Measurements from ENCODE around the gene CHCHD6.

The CHCHD6 gene

GRCh38 chr3:126951561-126951960 is 247.5 kb downstream of the CHCHD6 start:
- Histone ChIP-seq H3K4me2 (ENCODE audit: low read depth, low read length, poor library complexity, severe bottlenecking) (no peak overlapping the region), H3K27ac (ENCODE audit: low read depth, low read length) (no peak overlapping the region), H3K4me3 (ENCODE audit: insufficient read depth, low read length, poor library complexity, severe bottlenecking) (no peak overlapping the region), H3K79me2 (ENCODE audit: insufficient read depth, low read length) (no peaks in the 10 kb centered on the region), H3K9ac (ENCODE audit: low read length) (no peak overlapping the region), H3K9me3 (ENCODE audit: insufficient read depth, low read length) (no peaks in the 10 kb centered on the region), H2AFZ (ENCODE audit: low read depth, low read length, severe bottlenecking) (no peak overlapping the region), H4K20me1 (ENCODE audit: low read depth, low read length) (no peaks in the 10 kb centered on the region), H3F3A (ENCODE audit: insufficient read depth) (no peaks in the 10 kb centered on the region), H3K27me3 (ENCODE audit: low read length) (no peaks in the 10 kb centered on the region), H3K36me3 (ENCODE audit: low read length) (no peaks in the 10 kb centered on the region), H3K9me2 (replicated peaks; ENCODE audit: insufficient read depth, low read length) (no peaks in the 10 kb centered on the region)
- no peak for TF ChIP-seq EZH2phosphoT487 (conservative IDR thresholded peaks at IDR 0.05; ENCODE audit: low read length)
- TF ChIP-seq CTCF (IDR thresholded peaks at IDR 0.05; ENCODE audit: insufficient read depth, low read length, poor library complexity, severe bottlenecking): no peak

- Histone ChIP-seq H3K27ac (ENCODE audit: low read depth, low read length) (no peak overlapping the region), H3K27me3 (ENCODE audit: low read length) (no peaks in the 10 kb centered on the region)
Observed at GRCh38 chr3:126952261-126952982, 248.4 kb downstream of the CHCHD6 start.

GRCh38 chr3:126952983-126953660 is 249.1 kb downstream of the CHCHD6 start:
- no peak overlapping the region for H3K4me2 ChIP-seq (ENCODE audit: low read depth, low read length, poor library complexity, severe bottlenecking)
- no peaks in the 10 kb centered on the region for H3K27me3 ChIP-seq (ENCODE audit: low read length)
- no peaks in the 10 kb centered on the region for H3K9me2 ChIP-seq (replicated peaks; ENCODE audit: insufficient read depth, low read length)
- no peaks in the 10 kb centered on the region for H3K36me3 ChIP-seq (ENCODE audit: low read length)
- no peak overlapping the region for H3K27ac ChIP-seq (ENCODE audit: low read depth, low read length)
- TF ChIP-seq EZH2phosphoT487 (conservative IDR thresholded peaks at IDR 0.05; ENCODE audit: low read length): no peak
- TF ChIP-seq CTCF (IDR thresholded peaks at IDR 0.05; ENCODE audit: insufficient read depth, low read length, poor library complexity, severe bottlenecking): no peak
- H4K20me1 ChIP-seq (ENCODE audit: low read depth, low read length): no peaks in the 10 kb centered on the region
- no peak overlapping the region for H3K4me3 ChIP-seq (ENCODE audit: insufficient read depth, low read length, poor library complexity, severe bottlenecking)
- no peaks in the 10 kb centered on the region for H3K9me3 ChIP-seq (ENCODE audit: insufficient read depth, low read length)
- no peaks in the 10 kb centered on the region for H3K79me2 ChIP-seq (ENCODE audit: insufficient read depth, low read length)
- H3K9ac ChIP-seq (ENCODE audit: low read length): no peak overlapping the region
- no peaks in the 10 kb centered on the region for H3F3A ChIP-seq (ENCODE audit: insufficient read depth)
- no peak overlapping the region for H2AFZ ChIP-seq (ENCODE audit: low read depth, low read length, severe bottlenecking)

More at GRCh38 chr3:126952261-126952982, 248.4 kb downstream of the CHCHD6 start:
- Histone ChIP-seq H3K9ac (ENCODE audit: low read length) (no peak overlapping the region), H2AFZ (ENCODE audit: low read depth, low read length, severe bottlenecking) (no peak overlapping the region), H3K36me3 (ENCODE audit: low read length) (no peaks in the 10 kb centered on the region), H3K9me3 (ENCODE audit: insufficient read depth, low read length) (no peaks in the 10 kb centered on the region), H3K79me2 (ENCODE audit: insufficient read depth, low read length) (no peaks in the 10 kb centered on the region), H3K9me2 (replicated peaks; ENCODE audit: insufficient read depth, low read length) (no peaks in the 10 kb centered on the region), H3K4me2 (ENCODE audit: low read depth, low read length, poor library complexity, severe bottlenecking) (no peak overlapping the region), H3F3A (ENCODE audit: insufficient read depth) (no peaks in the 10 kb centered on the region), H3K4me3 (ENCODE audit: insufficient read depth, low read length, poor library complexity, severe bottlenecking) (no peak overlapping the region), H4K20me1 (ENCODE audit: low read depth, low read length) (no peaks in the 10 kb centered on the region)
- TF ChIP-seq EZH2phosphoT487 (conservative IDR thresholded peaks at IDR 0.05; ENCODE audit: low read length) (no peak), CTCF (IDR thresholded peaks at IDR 0.05; ENCODE audit: insufficient read depth, low read length, poor library complexity, severe bottlenecking) (no peak)
